WTC11 (cell line): Measurements from ENCODE around the gene ACVR1. TPM values are rescaled to one million over a fixed set of nuclear protein-coding genes. Genes with fewer than 3 reads are reported as not detected.

Source experiments
- ATAC-seq: fragments of 200-7000 bp; cut with Tn5 transposase; 2 replicates; pipeline ENCODE4 v1.10.0; 2021; ENCODE audit warnings: mild to moderate bottlenecking, moderate library complexity
- CTCF ChIA-PET: fragments of 300-600 bp; sonication (Branson Sonifier 250); formaldehyde crosslinking; loops from one replicate; lab custom pipeline; 2021; ENCODE audit warnings: antibody characterized with exemption; lab: Charles Lee
- POLR2A ChIA-PET: fragments of 350-600 bp; sonication (Branson Sonifier 250); formaldehyde crosslinking; loops from one replicate; lab custom pipeline; 2021; ENCODE audit warnings: antibody characterized with exemption; lab: Charles Lee
- DNase-seq: peaks from one replicate; pipeline ENCODE4 v3.0.0; 2021; ENCODE audit warnings: low spot score
- H3K27ac Mint-ChIP-seq: 2 replicates; pipeline ENCODE4 v1.8.0; 2021; ENCODE audit warnings: mixed read lengths
- H3K27me3 Mint-ChIP-seq: 2 replicates; pipeline ENCODE4 v1.8.0; 2021; ENCODE audit warnings: low read depth, mild to moderate bottlenecking, moderate library complexity, mixed read lengths
- H3K36me3 Mint-ChIP-seq: 2 replicates; pipeline ENCODE4 v1.8.0; 2021; ENCODE audit warnings: mixed read lengths
- H3K4me1 Mint-ChIP-seq: 2 replicates; pipeline ENCODE4 v1.8.0; 2022; ENCODE audit warnings: mixed read lengths
- H3K4me3 Mint-ChIP-seq: 2 replicates; pipeline ENCODE4 v1.8.0; 2021; ENCODE audit warnings: mild to moderate bottlenecking, moderate library complexity, mixed read lengths
- H3K9me3 Mint-ChIP-seq: 2 replicates; pipeline ENCODE4 v1.8.0; 2021; ENCODE audit warnings: mixed read lengths
- ESRRA ChIP-seq: sonication (generic); formaldehyde crosslinking; IDR thresholded peaks from 2 replicates; pipeline ENCODE4 v1.8.1; 2022; ENCODE audit warnings: mild to moderate bottlenecking, missing genetic modification reagents, borderline replicate concordance
- FOXK1 ChIP-seq: sonication (generic); formaldehyde crosslinking; IDR thresholded peaks from 2 replicates; pipeline ENCODE4 v1.8.0; 2022; ENCODE audit warnings: mild to moderate bottlenecking, moderate library complexity, missing genetic modification reagents
- KAT7 ChIP-seq: sonication (generic); formaldehyde crosslinking; IDR thresholded peaks from 2 replicates; pipeline ENCODE4 v1.8.1; 2023; ENCODE audit warnings: missing genetic modification reagents, mild to moderate bottlenecking, borderline replicate concordance
- RELA ChIP-seq: sonication (generic); formaldehyde crosslinking; IDR thresholded peaks from 2 replicates; pipeline ENCODE4 v1.8.1; 2022; ENCODE audit warnings: missing genetic modification reagents, mild to moderate bottlenecking, borderline replicate concordance
- SOX15 ChIP-seq: fragments of 250-450 bp; sonication (Bioruptor Pico); IDR thresholded peaks from 2 replicates; pipeline ENCODE4 v1.9.0; 2021; ENCODE audit warnings: mild to moderate bottlenecking
- TEAD1 ChIP-seq: sonication (generic); formaldehyde crosslinking; IDR thresholded peaks from 2 replicates; pipeline ENCODE4 v1.8.0; 2022; ENCODE audit warnings: mild to moderate bottlenecking, missing genetic modification reagents
- ZBTB21 ChIP-seq: sonication (generic); formaldehyde crosslinking; IDR thresholded peaks from 2 replicates; pipeline ENCODE4 v1.8.1; 2023; ENCODE audit warnings: mild to moderate bottlenecking, missing genetic modification reagents, borderline replicate concordance
- ZNF138 ChIP-seq: sonication (generic); formaldehyde crosslinking; conservative IDR thresholded peaks from 2 replicates; pipeline ENCODE4 v1.8.1; 2022; ENCODE audit warnings: mild to moderate bottlenecking, moderate library complexity, missing genetic modification reagents
- ZNF219 ChIP-seq: sonication (generic); formaldehyde crosslinking; IDR thresholded peaks from 2 replicates; pipeline ENCODE4 v1.8.0; 2023; ENCODE audit warnings: missing genetic modification reagents, mild to moderate bottlenecking, borderline replicate concordance
- ZNF263 ChIP-seq: sonication (generic); formaldehyde crosslinking; IDR thresholded peaks from 2 replicates; pipeline ENCODE4 v1.8.1; 2022; ENCODE audit warnings: low read depth, mild to moderate bottlenecking, moderate library complexity, missing genetic modification reagents
- ZNF396 ChIP-seq: fragments of 250-450 bp; sonication (Bioruptor Pico); IDR thresholded peaks from 2 replicates; pipeline ENCODE4 v1.8.0; 2021; ENCODE audit warnings: mild to moderate bottlenecking, moderate library complexity, borderline replicate concordance
- ZNF416 ChIP-seq: fragments of 250-450 bp; sonication (Bioruptor Pico); IDR thresholded peaks from 2 replicates; pipeline ENCODE4 v1.9.0; 2021; ENCODE audit warnings: mild to moderate bottlenecking, inconsistent platforms
- total RNA-seq: library from RNA; stranded (reverse); gene quantifications from 3 replicates; pipeline ENCODE4 v1.2.3, GENCODE V29; 2021
- TF ChIP-seq, protein P1 (sequence below): sonication (generic); formaldehyde crosslinking; IDR thresholded peaks from 2 replicates; pipeline ENCODE4 v1.8.0; 2023; ENCODE audit warnings: missing genetic modification reagents
- TF ChIP-seq, protein P2 (sequence below): sonication (generic); formaldehyde crosslinking; IDR thresholded peaks from 2 replicates; pipeline ENCODE4 v1.8.0; 2022; ENCODE audit warnings: mild to moderate bottlenecking, missing genetic modification reagents
- TF ChIP-seq, protein P3 (sequence below): fragments of 250-450 bp; sonication (Bioruptor Pico); IDR thresholded peaks from 2 replicates; pipeline ENCODE4 v1.9.0; 2021; ENCODE audit warnings: mild to moderate bottlenecking
- TF ChIP-seq, protein P4 (sequence below): sonication (generic); formaldehyde crosslinking; IDR thresholded peaks from 2 replicates; pipeline ENCODE4 v1.8.0; 2022; ENCODE audit warnings: missing genetic modification reagents
- TF ChIP-seq, protein P5 (sequence below): sonication (generic); formaldehyde crosslinking; IDR thresholded peaks from 2 replicates; pipeline ENCODE4 v1.8.1; 2023; ENCODE audit warnings: mild to moderate bottlenecking, missing genetic modification reagents, moderate library complexity
- TF ChIP-seq, protein P6 (sequence below): fragments of 250-450 bp; sonication (Bioruptor Pico); IDR thresholded peaks from 2 replicates; pipeline ENCODE4 v1.9.0; 2021; ENCODE audit warnings: mild to moderate bottlenecking
- TF ChIP-seq, protein P7 (sequence below): sonication (generic); formaldehyde crosslinking; IDR thresholded peaks from 2 replicates; pipeline ENCODE4 v1.8.0; 2022; ENCODE audit warnings: mild to moderate bottlenecking, missing genetic modification reagents
- TF ChIP-seq, protein P8 (sequence below): sonication (generic); formaldehyde crosslinking; IDR thresholded peaks from 2 replicates; pipeline ENCODE4 v1.8.1; 2022; ENCODE audit warnings: low read depth, mild to moderate bottlenecking, moderate library complexity, missing genetic modification reagents, borderline replicate concordance

The ACVR1 gene
- total RNA-seq, 1 experiment from 2014 or later, result 19.2 TPM

DNA sequence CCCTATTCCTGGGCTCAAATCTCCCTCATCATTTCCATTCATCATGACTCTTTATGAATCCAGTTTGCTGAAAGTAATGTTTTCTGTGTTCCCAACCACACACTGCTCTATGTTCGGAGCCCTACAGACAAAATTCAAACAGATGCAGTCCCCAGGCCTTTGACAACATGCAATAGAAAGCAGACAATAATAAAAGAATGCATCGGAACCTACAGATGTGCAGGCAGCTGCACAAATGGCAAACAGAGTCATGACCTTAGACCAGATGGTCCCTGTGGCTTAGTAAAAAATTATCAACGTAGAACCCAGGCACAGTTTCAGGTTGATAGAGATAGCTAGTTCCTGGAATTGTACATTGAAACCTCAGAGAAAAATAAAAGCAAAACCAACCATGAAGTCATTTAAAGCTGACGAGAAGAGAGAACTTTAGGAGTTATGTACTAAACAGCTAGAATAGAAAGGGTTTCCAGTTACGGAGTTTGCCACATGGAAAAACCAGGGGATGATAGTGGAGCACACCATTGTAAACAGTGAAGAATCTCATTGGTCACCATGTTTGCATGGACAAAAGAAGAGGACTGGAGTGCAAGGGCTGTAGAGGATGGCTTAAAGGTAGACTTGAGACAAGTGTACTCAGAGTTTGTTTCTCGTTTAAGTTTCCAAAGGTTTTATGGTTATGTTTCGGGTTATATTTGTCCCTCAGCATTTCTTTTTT, 23.2 kb upstream of the ACVR1 start (continued):
- TF ChIP-seq FOXK1 (CRISPR knock-in tag) (no peak), KAT7 (CRISPR knock-in tag) (no peak)
- TF ChIP-seq, protein P1, sequence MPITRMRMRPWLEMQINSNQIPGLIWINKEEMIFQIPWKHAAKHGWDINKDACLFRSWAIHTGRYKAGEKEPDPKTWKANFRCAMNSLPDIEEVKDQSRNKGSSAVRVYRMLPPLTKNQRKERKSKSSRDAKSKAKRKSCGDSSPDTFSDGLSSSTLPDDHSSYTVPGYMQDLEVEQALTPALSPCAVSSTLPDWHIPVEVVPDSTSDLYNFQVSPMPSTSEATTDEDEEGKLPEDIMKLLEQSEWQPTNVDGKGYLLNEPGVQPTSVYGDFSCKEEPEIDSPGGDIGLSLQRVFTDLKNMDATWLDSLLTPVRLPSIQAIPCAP (CRISPR knock-in tag), result no peak
- TF ChIP-seq, protein P2, sequence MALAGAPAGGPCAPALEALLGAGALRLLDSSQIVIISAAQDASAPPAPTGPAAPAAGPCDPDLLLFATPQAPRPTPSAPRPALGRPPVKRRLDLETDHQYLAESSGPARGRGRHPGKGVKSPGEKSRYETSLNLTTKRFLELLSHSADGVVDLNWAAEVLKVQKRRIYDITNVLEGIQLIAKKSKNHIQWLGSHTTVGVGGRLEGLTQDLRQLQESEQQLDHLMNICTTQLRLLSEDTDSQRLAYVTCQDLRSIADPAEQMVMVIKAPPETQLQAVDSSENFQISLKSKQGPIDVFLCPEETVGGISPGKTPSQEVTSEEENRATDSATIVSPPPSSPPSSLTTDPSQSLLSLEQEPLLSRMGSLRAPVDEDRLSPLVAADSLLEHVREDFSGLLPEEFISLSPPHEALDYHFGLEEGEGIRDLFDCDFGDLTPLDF (CRISPR knock-in tag), result no peak

DNA sequence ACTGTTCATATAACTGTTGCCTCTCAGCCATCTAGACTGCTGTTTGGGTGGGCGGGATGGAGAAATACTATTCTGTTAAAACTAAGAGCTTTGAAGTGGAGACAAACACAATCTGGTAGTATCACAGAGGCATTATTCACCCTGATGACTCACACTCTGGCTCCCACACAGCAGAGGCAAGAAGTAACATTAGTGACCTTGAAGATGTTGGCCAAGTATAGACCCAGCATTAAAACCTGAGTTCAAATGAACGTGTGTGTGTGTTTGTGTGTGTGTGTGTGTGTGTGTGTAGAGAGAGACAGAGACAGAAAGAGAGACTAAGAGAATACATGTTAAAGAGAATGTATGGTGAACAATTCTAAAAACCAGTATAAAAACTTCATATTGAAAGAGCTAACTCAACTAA, 22.5 kb upstream of the ACVR1 start:
- ChIA-PET CTCF (interaction anchor here (0.6 to 0.7 kb wide), 2 partner anchors 22 to 43 kb away, joined by 3 read pairs; no protein-coding TSS in a partner anchor), POLR2A (no interaction called here)
- Mint-ChIP-seq H3K4me1 (peaks cover 40% of the 10 kb centered on the region), H3K9me3 (no peaks in the 10 kb centered on the region), H3K36me3 (no peaks in the 10 kb centered on the region), H3K4me3 (no peak overlapping the region), H3K27ac (no peak overlapping the region), H3K27me3 (peaks cover 13% of the 10 kb centered on the region)
- no peak for TF ChIP-seq ZNF263
- TF ChIP-seq RELA (CRISPR knock-in tag), result no peak
- TF ChIP-seq ZNF396 (CRISPR knock-in tag), result no peak
- TF ChIP-seq ZNF138, result no peak
- TF ChIP-seq ZNF416 (CRISPR knock-in tag), result no peak
- TF ChIP-seq, protein P3, sequence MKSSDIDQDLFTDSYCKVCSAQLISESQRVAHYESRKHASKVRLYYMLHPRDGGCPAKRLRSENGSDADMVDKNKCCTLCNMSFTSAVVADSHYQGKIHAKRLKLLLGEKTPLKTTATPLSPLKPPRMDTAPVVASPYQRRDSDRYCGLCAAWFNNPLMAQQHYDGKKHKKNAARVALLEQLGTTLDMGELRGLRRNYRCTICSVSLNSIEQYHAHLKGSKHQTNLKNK, result no peak
- TF ChIP-seq, protein P4, sequence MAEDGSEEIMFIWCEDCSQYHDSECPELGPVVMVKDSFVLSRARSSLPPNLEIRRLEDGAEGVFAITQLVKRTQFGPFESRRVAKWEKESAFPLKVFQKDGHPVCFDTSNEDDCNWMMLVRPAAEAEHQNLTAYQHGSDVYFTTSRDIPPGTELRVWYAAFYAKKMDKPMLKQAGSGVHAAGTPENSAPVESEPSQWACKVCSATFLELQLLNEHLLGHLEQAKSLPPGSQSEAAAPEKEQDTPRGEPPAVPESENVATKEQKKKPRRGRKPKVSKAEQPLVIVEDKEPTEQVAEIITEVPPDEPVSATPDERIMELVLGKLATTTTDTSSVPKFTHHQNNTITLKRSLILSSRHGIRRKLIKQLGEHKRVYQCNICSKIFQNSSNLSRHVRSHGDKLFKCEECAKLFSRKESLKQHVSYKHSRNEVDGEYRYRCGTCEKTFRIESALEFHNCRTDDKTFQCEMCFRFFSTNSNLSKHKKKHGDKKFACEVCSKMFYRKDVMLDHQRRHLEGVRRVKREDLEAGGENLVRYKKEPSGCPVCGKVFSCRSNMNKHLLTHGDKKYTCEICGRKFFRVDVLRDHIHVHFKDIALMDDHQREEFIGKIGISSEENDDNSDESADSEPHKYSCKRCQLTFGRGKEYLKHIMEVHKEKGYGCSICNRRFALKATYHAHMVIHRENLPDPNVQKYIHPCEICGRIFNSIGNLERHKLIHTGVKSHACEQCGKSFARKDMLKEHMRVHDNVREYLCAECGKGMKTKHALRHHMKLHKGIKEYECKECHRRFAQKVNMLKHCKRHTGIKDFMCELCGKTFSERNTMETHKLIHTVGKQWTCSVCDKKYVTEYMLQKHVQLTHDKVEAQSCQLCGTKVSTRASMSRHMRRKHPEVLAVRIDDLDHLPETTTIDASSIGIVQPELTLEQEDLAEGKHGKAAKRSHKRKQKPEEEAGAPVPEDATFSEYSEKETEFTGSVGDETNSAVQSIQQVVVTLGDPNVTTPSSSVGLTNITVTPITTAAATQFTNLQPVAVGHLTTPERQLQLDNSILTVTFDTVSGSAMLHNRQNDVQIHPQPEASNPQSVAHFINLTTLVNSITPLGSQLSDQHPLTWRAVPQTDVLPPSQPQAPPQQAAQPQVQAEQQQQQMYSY (CRISPR knock-in tag), result no peak
- TF ChIP-seq ESRRA (CRISPR knock-in tag), result no peak
- TF ChIP-seq SOX15 (CRISPR knock-in tag), result no peak
- TF ChIP-seq ZNF219 (CRISPR knock-in tag), result no peak
- no peak for DNase-seq
- ATAC-seq, result no peak

DNA sequence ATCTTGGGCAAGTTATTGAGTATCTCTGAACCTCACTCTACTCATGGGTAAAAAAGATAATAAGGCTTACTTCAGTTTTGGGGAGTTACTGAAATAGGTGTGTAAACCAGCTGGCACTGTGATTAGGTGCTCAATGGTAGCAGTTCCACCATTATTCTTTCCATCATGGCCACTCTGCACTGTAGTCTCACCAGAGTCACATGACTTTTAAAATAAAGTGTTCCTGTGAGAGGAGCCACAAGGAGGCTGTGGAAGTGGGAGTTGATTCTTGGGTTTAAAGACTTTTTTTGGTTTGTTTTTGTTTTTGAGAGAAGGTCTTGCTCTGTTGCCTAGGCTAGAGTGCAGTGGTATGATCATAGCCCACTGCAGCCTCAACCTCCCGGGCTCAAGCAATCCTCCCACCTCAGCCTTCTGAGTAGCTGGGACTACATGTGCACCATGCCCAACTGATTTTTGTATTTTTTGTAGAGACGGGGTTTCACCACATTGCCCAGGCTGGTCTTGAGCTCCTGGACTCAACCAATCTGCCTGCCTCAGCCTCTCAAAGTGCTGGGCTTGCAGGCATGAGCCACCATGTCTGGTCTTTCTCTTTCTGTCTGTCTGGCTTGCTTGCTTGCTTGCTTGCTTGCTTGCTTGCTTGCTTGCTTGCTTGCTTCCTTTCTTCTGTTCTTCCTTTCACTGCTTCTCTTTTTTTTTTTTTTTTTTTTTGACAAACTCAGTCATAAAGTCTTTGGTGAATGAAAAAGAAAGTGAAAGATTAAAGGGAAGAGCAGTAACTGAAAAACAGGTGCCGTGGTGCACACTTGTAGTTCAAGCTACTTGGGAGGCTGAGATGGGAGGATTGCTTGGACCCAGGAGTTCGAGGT, 21.2 kb upstream of the ACVR1 start:
- Mint-ChIP-seq H3K36me3 (no peaks in the 10 kb centered on the region), H3K4me1 (peaks cover 37% of the 10 kb centered on the region), H3K27ac (no peak overlapping the region), H3K4me3 (no peak overlapping the region), H3K27me3 (peaks cover 13% of the 10 kb centered on the region), H3K9me3 (no peaks in the 10 kb centered on the region)
- DNase-seq (no peak), ATAC-seq (no peak)
- POLR2A ChIA-PET, result no interaction called here
- TF ChIP-seq ZBTB21 (CRISPR knock-in tag) (no peak), TEAD1 (CRISPR knock-in tag) (no peak), ZNF263 (no peak)
- TF ChIP-seq, protein P5, sequence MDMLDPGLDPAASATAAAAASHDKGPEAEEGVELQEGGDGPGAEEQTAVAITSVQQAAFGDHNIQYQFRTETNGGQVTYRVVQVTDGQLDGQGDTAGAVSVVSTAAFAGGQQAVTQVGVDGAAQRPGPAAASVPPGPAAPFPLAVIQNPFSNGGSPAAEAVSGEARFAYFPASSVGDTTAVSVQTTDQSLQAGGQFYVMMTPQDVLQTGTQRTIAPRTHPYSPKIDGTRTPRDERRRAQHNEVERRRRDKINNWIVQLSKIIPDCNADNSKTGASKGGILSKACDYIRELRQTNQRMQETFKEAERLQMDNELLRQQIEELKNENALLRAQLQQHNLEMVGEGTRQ (CRISPR knock-in tag), result no peak
- TF ChIP-seq, protein P6, sequence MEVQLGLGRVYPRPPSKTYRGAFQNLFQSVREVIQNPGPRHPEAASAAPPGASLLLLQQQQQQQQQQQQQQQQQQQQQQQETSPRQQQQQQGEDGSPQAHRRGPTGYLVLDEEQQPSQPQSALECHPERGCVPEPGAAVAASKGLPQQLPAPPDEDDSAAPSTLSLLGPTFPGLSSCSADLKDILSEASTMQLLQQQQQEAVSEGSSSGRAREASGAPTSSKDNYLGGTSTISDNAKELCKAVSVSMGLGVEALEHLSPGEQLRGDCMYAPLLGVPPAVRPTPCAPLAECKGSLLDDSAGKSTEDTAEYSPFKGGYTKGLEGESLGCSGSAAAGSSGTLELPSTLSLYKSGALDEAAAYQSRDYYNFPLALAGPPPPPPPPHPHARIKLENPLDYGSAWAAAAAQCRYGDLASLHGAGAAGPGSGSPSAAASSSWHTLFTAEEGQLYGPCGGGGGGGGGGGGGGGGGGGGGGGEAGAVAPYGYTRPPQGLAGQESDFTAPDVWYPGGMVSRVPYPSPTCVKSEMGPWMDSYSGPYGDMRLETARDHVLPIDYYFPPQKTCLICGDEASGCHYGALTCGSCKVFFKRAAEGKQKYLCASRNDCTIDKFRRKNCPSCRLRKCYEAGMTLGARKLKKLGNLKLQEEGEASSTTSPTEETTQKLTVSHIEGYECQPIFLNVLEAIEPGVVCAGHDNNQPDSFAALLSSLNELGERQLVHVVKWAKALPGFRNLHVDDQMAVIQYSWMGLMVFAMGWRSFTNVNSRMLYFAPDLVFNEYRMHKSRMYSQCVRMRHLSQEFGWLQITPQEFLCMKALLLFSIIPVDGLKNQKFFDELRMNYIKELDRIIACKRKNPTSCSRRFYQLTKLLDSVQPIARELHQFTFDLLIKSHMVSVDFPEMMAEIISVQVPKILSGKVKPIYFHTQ (CRISPR knock-in tag), result no peak
- TF ChIP-seq, protein P7, sequence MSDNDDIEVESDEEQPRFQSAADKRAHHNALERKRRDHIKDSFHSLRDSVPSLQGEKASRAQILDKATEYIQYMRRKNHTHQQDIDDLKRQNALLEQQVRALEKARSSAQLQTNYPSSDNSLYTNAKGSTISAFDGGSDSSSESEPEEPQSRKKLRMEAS (CRISPR knock-in tag), result no peak
- TF ChIP-seq, protein P8, sequence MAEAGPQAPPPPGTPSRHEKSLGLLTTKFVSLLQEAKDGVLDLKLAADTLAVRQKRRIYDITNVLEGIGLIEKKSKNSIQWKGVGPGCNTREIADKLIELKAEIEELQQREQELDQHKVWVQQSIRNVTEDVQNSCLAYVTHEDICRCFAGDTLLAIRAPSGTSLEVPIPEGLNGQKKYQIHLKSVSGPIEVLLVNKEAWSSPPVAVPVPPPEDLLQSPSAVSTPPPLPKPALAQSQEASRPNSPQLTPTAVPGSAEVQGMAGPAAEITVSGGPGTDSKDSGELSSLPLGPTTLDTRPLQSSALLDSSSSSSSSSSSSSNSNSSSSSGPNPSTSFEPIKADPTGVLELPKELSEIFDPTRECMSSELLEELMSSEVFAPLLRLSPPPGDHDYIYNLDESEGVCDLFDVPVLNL (CRISPR knock-in tag), result no peak
- CTCF ChIA-PET, result interaction anchor here (0.7 kb wide), 1 partner anchor 20 kb away, joined by 4 read pairs; no protein-coding TSS in a partner anchor
